Activated CD8-positive, alpha-beta T cell treated with anti-CD3 and anti-CD28 coated beads for 36 hours (primary cell): ENCODE results near the gene CFAP100. TPM values are rescaled to one million over a fixed set of nuclear protein-coding genes. Genes with fewer than 3 reads are reported as not detected.

Source experiments
- ATAC-seq: fragments of 200-7000 bp; cut with Tn5 transposase; one replicate; pipeline ENCODE4 v1.10.0; 2021; ENCODE audit warnings: mild to moderate bottlenecking, moderate library complexity
- CTCF ChIA-PET: fragments of 350-600 bp; sonication (Branson Sonifier 250); formaldehyde crosslinking; loops from one replicate; lab custom pipeline; 2021; ENCODE audit warnings: antibody characterized with exemption; lab: Charles Lee
- POLR2A ChIA-PET: fragments of 350-600 bp; sonication (Branson Sonifier 250); formaldehyde crosslinking; loops from one replicate; lab custom pipeline; 2021; ENCODE audit warnings: antibody characterized with exemption; lab: Charles Lee
- DNase-seq: peaks from one replicate; pipeline ENCODE4 v3.0.0-alpha.2; 2020
- H3K27ac Mint-ChIP-seq: one replicate; pipeline ENCODE4 v1.8.0; 2021; ENCODE audit warnings: mild to moderate bottlenecking, mixed read lengths
- H3K27me3 Mint-ChIP-seq: one replicate; pipeline ENCODE4 v1.8.0; 2021; ENCODE audit warnings: mixed read lengths
- H3K36me3 Mint-ChIP-seq: one replicate; pipeline ENCODE4 v1.8.0; 2021; ENCODE audit warnings: low read depth, mixed read lengths
- H3K4me1 Mint-ChIP-seq: one replicate; pipeline ENCODE4 v1.8.0; 2021; ENCODE audit warnings: low read depth, mixed read lengths
- H3K4me3 Mint-ChIP-seq: one replicate; pipeline ENCODE4 v1.8.0; 2021; ENCODE audit warnings: mild to moderate bottlenecking, moderate library complexity, mixed read lengths
- H3K9me3 Mint-ChIP-seq: one replicate; pipeline ENCODE4 v1.8.0; 2021; ENCODE audit warnings: mixed read lengths
- CTCF ChIP-seq: fragments of 200-600 bp; IDR thresholded peaks from one replicate; pipeline ENCODE4 v1.8.0; 2022; ENCODE audit warnings: antibody characterized with exemption, mild to moderate bottlenecking
- intact Hi-C: fragments of 100-400 bp; cut with micrococcal nuclease; formaldehyde crosslinking; loops from one replicate; pipeline ENCODE4 v1.10.0; 2022
- total RNA-seq, 2 experiments: library from RNA; stranded (reverse); gene quantifications; one replicate each; pipeline ENCODE4 v1.2.3, GENCODE V29; 2021

Gene CFAP100
- total RNA-seq, 2 experiments from 2014 or later: not detected

- intact Hi-C loops: no loop called here
- Mint-ChIP-seq H3K27me3 (peaks cover 20% of the 10 kb centered on the region), H3K4me1 (no peaks in the 10 kb centered on the region), H3K9me3 (no peaks in the 10 kb centered on the region), H3K27ac (no peak overlapping the region), H3K36me3 (no peaks in the 10 kb centered on the region), H3K4me3 (no peak overlapping the region)
- DNase-seq (no peak), ATAC-seq (no peak)
- no peak for TF ChIP-seq CTCF
- POLR2A ChIA-PET: no interaction called here
- CTCF ChIA-PET: interaction anchor here (1.0 kb wide), 1 partner anchor 141 kb away, joined by 3 read pairs; no protein-coding TSS in a partner anchor
These were observed 12.7 kb upstream of the CFAP100 start for GRCh38 chr3:126381966-126382365.

GRCh38 chr3:126389112-126389793 lies 5.5 kb upstream of the CFAP100 start:
- peaks cover 51% of the 10 kb centered on the region for H3K27me3 Mint-ChIP-seq
- no peaks in the 10 kb centered on the region for H3K36me3 Mint-ChIP-seq
- no peak overlapping the region for H3K4me3 Mint-ChIP-seq
- intact Hi-C loops: no loop called here
- peak; percentile 57 for DNase-seq
- H3K9me3 Mint-ChIP-seq: no peaks in the 10 kb centered on the region
- ChIA-PET POLR2A (no interaction called here), CTCF (interaction anchor here (0.7 to 1.6 kb wide), 7 partner anchors 9 to 255 kb away, joined by 3 to 7 read pairs (median 3); no protein-coding TSS in a partner anchor)
- peak; percentile 84 for TF ChIP-seq CTCF
- H3K4me1 Mint-ChIP-seq: peaks cover 8% of the 10 kb centered on the region
- ATAC-seq: peak; percentile 89
- H3K27ac Mint-ChIP-seq: no peak overlapping the region

GRCh38 chr3:126389794-126390146 lies 4.9 kb upstream of the CFAP100 start:
- DNase-seq: no peak
- H3K36me3 Mint-ChIP-seq: no peaks in the 10 kb centered on the region
- no peak for ATAC-seq
- POLR2A ChIA-PET: no interaction called here
- no peak overlapping the region for H3K4me3 Mint-ChIP-seq
- no peak for TF ChIP-seq CTCF
- H3K27me3 Mint-ChIP-seq: peaks cover 54% of the 10 kb centered on the region
- H3K4me1 Mint-ChIP-seq: peaks cover 8% of the 10 kb centered on the region
- no peaks in the 10 kb centered on the region for H3K9me3 Mint-ChIP-seq
- no peak overlapping the region for H3K27ac Mint-ChIP-seq
- CTCF ChIA-PET: interaction anchor here (1.1 to 1.6 kb wide), 3 partner anchors 9 to 249 kb away, joined by 3 to 6 read pairs (median 5); no protein-coding TSS in a partner anchor
- intact Hi-C loops: loop anchor here (5.0 kb wide), 1 partner anchor 137 kb away; no protein-coding TSS in a partner anchor

- Mint-ChIP-seq H3K9me3 (no peaks in the 10 kb centered on the region), H3K27me3 (peaks cover 54% of the 10 kb centered on the region), H3K4me1 (peaks cover 8% of the 10 kb centered on the region), H3K27ac (no peak overlapping the region), H3K36me3 (no peaks in the 10 kb centered on the region), H3K4me3 (no peak overlapping the region)
- POLR2A ChIA-PET: no interaction called here
- no peak for TF ChIP-seq CTCF
- CTCF ChIA-PET: interaction anchor here (1.6 kb wide), 2 partner anchors 10 to 250 kb away, joined by 3 to 6 read pairs; no protein-coding TSS in a partner anchor
- ATAC-seq (no peak), DNase-seq (no peak)
- intact Hi-C loops: loop anchor here (5.0 kb wide), 1 partner anchor 138 kb away; no protein-coding TSS in a partner anchor
These were observed 4.5 kb upstream of the CFAP100 start for GRCh38 chr3:126390201-126390600.

- ChIA-PET CTCF (no interaction called here), POLR2A (no interaction called here)
- H3K4me3 Mint-ChIP-seq: no peak overlapping the region
- H3K27ac Mint-ChIP-seq: no peak overlapping the region
- no peaks in the 10 kb centered on the region for H3K9me3 Mint-ChIP-seq
- DNase-seq (no peak), ATAC-seq (no peak)
- H3K4me1 Mint-ChIP-seq: peaks cover 8% of the 10 kb centered on the region
- peaks cover 54% of the 10 kb centered on the region for H3K27me3 Mint-ChIP-seq
- intact Hi-C loops: loop anchor here (5.0 kb wide), 1 partner anchor 138 kb away; no protein-coding TSS in a partner anchor
- no peak for TF ChIP-seq CTCF
- H3K36me3 Mint-ChIP-seq: no peaks in the 10 kb centered on the region
These were observed 4.0 kb upstream of the CFAP100 start for GRCh38 chr3:126390751-126391150.
